DND-41 (cell line): ENCODE measurements around the gene CANT1.

ENCODE experiments used
- ATAC-seq: fragments of 200-7000 bp; cut with Tn5 transposase; 3 replicates; pipeline ENCODE4 v1.9.1; 2021; ENCODE audit warnings: low read depth; ENCODE audit not compliant: insufficient read depth
- DNase-seq: peaks from one replicate; pipeline ENCODE4 v3.0.0-alpha.2; 2020
- H2AFZ ChIP-seq: 2 replicates; pipeline ENCODE4 v1.6.0; 2012; ENCODE audit warnings: low read depth, low read length
- H3K27ac ChIP-seq: 2 replicates; pipeline ENCODE4 v1.5.1; 2012; ENCODE audit warnings: low read length, inconsistent platforms
- H3K27me3 ChIP-seq: fragments of 200-600 bp; sonication (generic); 2 replicates; pipeline ENCODE4 v1.6.0; 2012; ENCODE audit warnings: low read length, mild to moderate bottlenecking, inconsistent platforms; ENCODE audit not compliant: insufficient read depth, poor library complexity
- H3K36me3 ChIP-seq: 2 replicates; pipeline ENCODE4 v1.5.1; 2012; ENCODE audit warnings: low read length, inconsistent platforms; ENCODE audit not compliant: insufficient read depth
- H3K4me1 ChIP-seq: 2 replicates; pipeline ENCODE4 v1.5.1; 2012; ENCODE audit warnings: mild to moderate bottlenecking, low read length; ENCODE audit not compliant: insufficient read depth
- H3K4me2 ChIP-seq: 2 replicates; pipeline ENCODE4 v1.6.0; 2012; ENCODE audit warnings: mild to moderate bottlenecking, moderate library complexity, low read length, inconsistent platforms; ENCODE audit not compliant: insufficient read depth
- H3K4me3 ChIP-seq, 2 experiments: fragments of 200-600 bp in 1 of 2; shearing (Covaris generic) in 1 of 2; 2 replicates each; pipeline ENCODE4 v1.5.1; 2012 to 2016; ENCODE audit warnings: inconsistent platforms in 2 of 2, low read length in 2 of 2, mild to moderate bottlenecking in 2 of 2, low read depth in 1 of 2, moderate library complexity in 1 of 2
- H3K79me2 ChIP-seq: 2 replicates; pipeline ENCODE4 v1.6.0; 2012; ENCODE audit warnings: low read length, inconsistent platforms; ENCODE audit not compliant: insufficient read depth
- H3K9ac ChIP-seq: 2 replicates; pipeline ENCODE4 v1.6.0; 2012; ENCODE audit warnings: low read depth, mild to moderate bottlenecking, inconsistent platforms, low read length, moderate library complexity
- H3K9me3 ChIP-seq: 2 replicates; pipeline ENCODE4 v1.5.1; 2012; ENCODE audit warnings: low read length, moderate library complexity, mild to moderate bottlenecking, inconsistent platforms; ENCODE audit not compliant: insufficient read depth, severe bottlenecking
- H4K20me1 ChIP-seq: 2 replicates; pipeline ENCODE4 v1.6.0; 2012; ENCODE audit warnings: low read length; ENCODE audit not compliant: insufficient read depth
- CTCF ChIP-seq: IDR thresholded peaks from 2 replicates; pipeline ENCODE4 v1.5.1; 2012; ENCODE audit warnings: borderline replicate concordance, low read length, moderate library complexity, mild to moderate bottlenecking; ENCODE audit not compliant: poor library complexity, severe bottlenecking; ENCODE audit errors: extremely low read depth
- EZH2 ChIP-seq: IDR thresholded peaks from 3 replicates; pipeline ENCODE4 v1.6.1; 2012; ENCODE audit warnings: borderline replicate concordance, low read depth, mild to moderate bottlenecking, moderate library complexity, low read length, inconsistent platforms; ENCODE audit not compliant: severe bottlenecking

The CANT1 gene

DNA sequence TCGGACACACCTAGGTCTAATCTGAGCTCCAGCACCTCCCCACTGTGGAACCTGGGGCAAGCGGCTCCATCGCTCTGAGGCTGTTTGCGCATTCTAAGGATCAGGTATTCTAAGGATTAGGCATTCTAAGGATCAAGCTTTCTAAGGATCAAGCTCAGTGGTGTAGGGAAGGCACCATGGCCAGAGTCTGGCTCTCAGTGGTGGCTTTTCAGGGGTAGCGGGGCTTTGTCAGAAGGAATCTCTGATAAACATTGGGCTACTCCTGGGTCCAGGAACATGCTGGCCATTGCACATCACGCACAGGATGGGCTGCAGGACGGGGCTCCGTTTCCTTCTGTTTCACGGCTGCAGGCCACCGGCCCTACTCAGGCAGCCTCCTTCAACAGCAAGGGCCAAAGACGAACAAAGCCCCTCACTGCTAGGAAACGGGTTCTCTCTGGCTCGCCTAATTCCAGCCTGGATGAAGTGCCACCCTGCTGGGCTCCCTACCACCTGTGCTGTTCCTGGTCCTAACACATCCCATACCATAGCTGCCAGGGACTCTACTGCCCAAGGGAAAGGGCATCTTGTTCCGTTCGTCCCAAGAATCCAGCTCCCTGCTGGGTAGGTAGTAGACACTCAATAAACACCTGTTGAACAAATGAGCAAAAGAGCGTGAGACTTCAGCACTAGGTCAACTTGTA, 19.9 kb upstream of the CANT1 start:
- ATAC-seq (no peak), DNase-seq (no peak)
- no peaks in the 10 kb centered on the region for H3K36me3 ChIP-seq
- peaks cover 7% of the 10 kb centered on the region for H3K4me1 ChIP-seq
- no peak overlapping the region for H3K9ac ChIP-seq
- H4K20me1 ChIP-seq, result peaks cover 8% of the 10 kb centered on the region
- no peak overlapping the region for H3K27ac ChIP-seq
- no peaks in the 10 kb centered on the region for H3K9me3 ChIP-seq
- H3K4me3 ChIP-seq, result no peak overlapping the region
- TF ChIP-seq CTCF (no peak), EZH2 (no peak)
- H2AFZ ChIP-seq, result no peak overlapping the region
- no peak overlapping the region for H3K4me2 ChIP-seq
- H3K79me2 ChIP-seq, result no peaks in the 10 kb centered on the region
- H3K27me3 ChIP-seq, result peaks cover 9% of the 10 kb centered on the region

DNA sequence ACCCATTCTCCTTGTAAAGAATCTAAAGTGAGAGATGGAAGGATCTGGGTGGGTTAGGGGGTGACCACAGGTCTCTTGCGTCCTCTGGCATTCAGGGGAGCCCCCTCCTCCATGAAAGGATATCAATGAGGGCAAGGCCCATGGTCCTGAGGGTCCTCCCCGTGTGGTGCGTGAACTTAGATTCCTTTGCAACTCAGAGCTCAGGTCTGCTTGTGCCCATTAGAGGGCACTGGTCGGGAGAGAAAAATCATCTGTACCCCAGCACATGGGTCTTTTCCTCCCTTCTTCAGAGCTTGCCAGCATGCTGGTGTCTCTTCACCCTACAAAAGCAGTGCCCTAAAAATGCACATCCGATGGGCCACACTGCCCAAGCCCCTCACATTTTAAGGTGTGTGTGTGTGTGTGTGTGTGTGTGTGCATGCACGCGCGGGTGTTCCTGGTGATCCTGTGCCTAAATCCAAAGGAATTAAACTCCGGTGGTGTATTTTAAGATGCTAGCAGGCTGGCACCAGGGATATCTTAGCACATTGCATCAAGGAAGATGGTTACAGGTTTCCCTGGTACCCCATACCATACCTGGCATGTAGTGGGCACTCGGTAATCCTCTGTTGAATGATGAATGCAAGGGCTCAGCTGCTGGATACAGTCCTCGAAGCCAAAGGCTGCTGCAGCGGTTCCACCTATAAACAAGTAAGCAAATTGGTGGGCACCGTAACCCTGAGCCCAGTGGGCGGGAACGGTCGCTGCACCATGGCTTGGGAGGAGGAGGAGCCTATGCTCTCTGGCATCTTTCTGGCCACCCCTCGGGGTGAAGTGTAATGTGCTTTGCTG, 19.1 kb upstream of the CANT1 start:
- Histone ChIP-seq H3K4me2 (no peak overlapping the region), H2AFZ (no peak overlapping the region), H4K20me1 (peaks cover 8% of the 10 kb centered on the region), H3K4me1 (peaks cover 15% of the 10 kb centered on the region), H3K36me3 (no peaks in the 10 kb centered on the region), H3K79me2 (no peaks in the 10 kb centered on the region), H3K27me3 (peaks cover 9% of the 10 kb centered on the region), H3K9ac (no peak overlapping the region), H3K9me3 (no peaks in the 10 kb centered on the region), H3K4me3 (no peak overlapping the region), H3K27ac (no peak overlapping the region)
- DNase-seq (no peak), ATAC-seq (no peak)
- TF ChIP-seq CTCF (peak; percentile 42), EZH2 (no peak)

DNA sequence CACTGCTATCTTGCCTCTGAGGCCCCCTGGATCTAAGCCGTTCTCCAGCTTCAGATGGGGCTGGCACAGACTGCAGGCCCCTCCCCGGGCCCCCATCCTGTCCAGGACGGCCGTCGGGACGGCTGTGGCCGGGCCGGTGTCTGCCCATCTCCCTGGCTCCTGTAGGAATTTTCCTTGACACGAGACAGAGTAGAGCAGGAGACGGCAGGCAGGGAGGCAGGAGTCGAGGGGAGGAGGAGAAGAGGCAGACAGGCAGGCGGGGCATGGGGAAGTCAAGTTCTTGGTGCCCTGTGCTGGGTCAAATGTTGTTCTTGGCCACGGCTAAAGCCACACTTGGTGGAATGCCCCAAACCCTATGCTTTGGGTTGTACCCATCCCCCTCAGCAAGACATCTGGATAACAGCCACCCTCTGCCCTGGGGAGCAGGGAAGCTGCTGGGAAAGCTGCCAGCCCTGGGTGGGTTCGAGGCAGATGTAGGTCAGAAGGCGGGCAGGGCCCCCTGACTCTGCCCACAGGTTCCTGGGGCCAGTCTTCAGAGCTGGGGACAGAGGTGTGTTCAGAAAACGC, 18.4 kb upstream of the CANT1 start:
- ATAC-seq (no peak), DNase-seq (no peak)
- Histone ChIP-seq H3K36me3 (no peaks in the 10 kb centered on the region), H3K9ac (no peak overlapping the region), H3K27me3 (peaks cover 14% of the 10 kb centered on the region), H3K27ac (no peak overlapping the region), H3K9me3 (no peaks in the 10 kb centered on the region), H2AFZ (no peak overlapping the region), H3K4me3 (no peak overlapping the region), H3K4me2 (no peak overlapping the region), H3K4me1 (peaks cover 22% of the 10 kb centered on the region), H4K20me1 (peaks cover 8% of the 10 kb centered on the region), H3K79me2 (no peaks in the 10 kb centered on the region)
- no peak for TF ChIP-seq EZH2
- no peak for TF ChIP-seq CTCF
